Ectodermal cell (in vitro differentiated cells): ENCODE measurements around the gene DPYSL5.

Source experiments
- H3K27ac ChIP-seq: 2 replicates; pipeline ENCODE4 v1.7.0; 2013; ENCODE audit warnings: mild to moderate bottlenecking, low read depth, low read length; ENCODE audit not compliant: insufficient read depth, poor library complexity, severe bottlenecking
- H3K27me3 ChIP-seq: 2 replicates; pipeline ENCODE4 v1.7.0; 2013; ENCODE audit warnings: mild to moderate bottlenecking, low read length; ENCODE audit not compliant: insufficient read depth, control insufficient read depth, poor library complexity, severe bottlenecking
- H3K36me3 ChIP-seq: one replicate; pipeline ENCODE4 v1.7.0; 2013; ENCODE audit warnings: low read length; ENCODE audit not compliant: control insufficient read depth, insufficient read depth
- H3K4me1 ChIP-seq: one replicate; pipeline ENCODE4 v1.7.0; 2013; ENCODE audit warnings: low read length; ENCODE audit not compliant: control insufficient read depth, insufficient read depth
- H3K4me3 ChIP-seq: 2 replicates; pipeline ENCODE4 v1.7.0; 2013; ENCODE audit warnings: low read depth, low read length, control low read depth; ENCODE audit not compliant: insufficient read depth
- H3K9me3 ChIP-seq: 2 replicates; pipeline ENCODE4 v1.7.0; 2013; ENCODE audit warnings: mild to moderate bottlenecking, low read length, moderate library complexity; ENCODE audit not compliant: control insufficient read depth
- WGBS, 2 experiments: methylation state at CpG; one replicate each; pipeline ENCODE4 v1.1.7; 2013; ENCODE audit warnings: missing lambda C conversion rate in 2 of 2; 5-methylcytosine and 5-hydroxymethylcytosine counted together

DPYSL5 gene

DNA sequence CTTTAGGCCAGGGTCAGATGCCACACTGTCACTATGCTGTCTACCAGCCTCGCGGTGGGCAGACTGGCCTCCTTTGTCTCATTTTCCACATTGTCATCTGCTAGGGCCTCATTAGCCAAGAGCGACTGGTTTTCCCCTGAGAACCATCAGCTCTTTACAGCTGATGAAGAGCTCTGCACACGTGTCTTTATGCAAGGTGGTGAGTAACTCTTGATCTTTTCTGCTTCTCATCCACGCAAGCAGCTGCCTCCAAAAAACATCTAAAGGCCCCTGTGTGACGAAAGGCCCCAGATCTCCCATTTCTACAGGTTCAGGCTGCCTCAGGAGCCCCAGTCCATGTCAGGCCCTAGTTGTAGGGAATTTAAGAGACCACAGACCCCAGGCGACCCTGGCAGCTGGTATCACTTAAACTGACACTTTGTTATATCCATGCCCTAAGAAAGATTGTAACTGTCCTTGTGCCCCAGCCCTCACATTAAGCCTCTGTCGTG is 52.9 kb downstream of the DPYSL5 start:
- 80 to 82% methylated on average over 8 of the region's 8 CpGs for WGBS, 2 experiments
- H3K4me1 ChIP-seq: peaks cover 25% of the 10 kb centered on the region
- no peaks in the 10 kb centered on the region for H3K27me3 ChIP-seq
- H3K27ac ChIP-seq: peak overlapping the region; percentile 11
- no peak overlapping the region for H3K4me3 ChIP-seq
- H3K36me3 ChIP-seq: peaks cover 33% of the 10 kb centered on the region
- no peaks in the 10 kb centered on the region for H3K9me3 ChIP-seq

GRCh38 chr2:26901326-26902183 is 53.6 kb downstream of the DPYSL5 start:
- Histone ChIP-seq H3K4me1 (peaks cover 25% of the 10 kb centered on the region), H3K27me3 (no peaks in the 10 kb centered on the region), H3K9me3 (no peaks in the 10 kb centered on the region), H3K4me3 (no peak overlapping the region), H3K27ac (peak overlapping the region; percentile 11), H3K36me3 (peaks cover 37% of the 10 kb centered on the region)
- 26 to 28% methylated on average over 23 of the region's 23 CpGs for WGBS, 2 experiments

DNA sequence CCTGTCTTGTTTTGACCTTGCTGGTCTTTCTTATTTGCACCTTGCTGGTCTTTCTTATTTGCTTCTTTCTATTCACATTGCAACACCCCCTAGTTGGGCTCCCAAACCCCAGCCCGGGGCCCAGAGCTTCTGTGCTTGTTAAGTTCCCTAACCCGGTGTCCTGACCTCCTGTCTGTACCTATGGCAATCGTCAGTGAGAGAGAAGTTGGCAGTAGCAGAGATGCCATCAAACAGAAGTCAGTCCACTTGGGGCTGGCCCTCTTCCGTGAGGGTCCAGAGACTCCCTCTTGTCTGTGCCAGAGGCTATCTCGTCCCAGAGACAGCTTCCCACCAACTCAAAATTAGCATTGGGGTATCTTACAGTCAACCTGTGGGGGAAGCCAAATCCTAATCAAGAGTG is 55.7 kb downstream of the DPYSL5 start:
- H3K4me1 ChIP-seq: peaks cover 25% of the 10 kb centered on the region
- H3K27me3 ChIP-seq: no peaks in the 10 kb centered on the region
- H3K9me3 ChIP-seq: no peaks in the 10 kb centered on the region
- 92 to 94% methylated on average over 5 of the region's 5 CpGs for WGBS, 2 experiments
- H3K36me3 ChIP-seq: peaks cover 42% of the 10 kb centered on the region
- no peak overlapping the region for H3K4me3 ChIP-seq
- H3K27ac ChIP-seq: no peak overlapping the region

GRCh38 chr2:26904839-26905238 is 56.9 kb downstream of the DPYSL5 start:
- H3K36me3 ChIP-seq: peaks cover 44% of the 10 kb centered on the region
- peaks cover 25% of the 10 kb centered on the region for H3K4me1 ChIP-seq
- 94 to 95% methylated on average over 2 of the region's 2 CpGs for WGBS, 2 experiments
- no peak overlapping the region for H3K27ac ChIP-seq
- H3K9me3 ChIP-seq: no peaks in the 10 kb centered on the region
- no peak overlapping the region for H3K4me3 ChIP-seq
- no peaks in the 10 kb centered on the region for H3K27me3 ChIP-seq

GRCh38 chr2:26905341-26906198 is 57.6 kb downstream of the DPYSL5 start:
- no peak overlapping the region for H3K4me3 ChIP-seq
- no peak overlapping the region for H3K27ac ChIP-seq
- WGBS, 2 experiments: 94 to 95% methylated on average over 11 to 12 of the region's 12 CpGs
- H3K9me3 ChIP-seq: no peaks in the 10 kb centered on the region
- peaks cover 50% of the 10 kb centered on the region for H3K36me3 ChIP-seq
- H3K4me1 ChIP-seq: peaks cover 20% of the 10 kb centered on the region
- H3K27me3 ChIP-seq: no peaks in the 10 kb centered on the region

DNA sequence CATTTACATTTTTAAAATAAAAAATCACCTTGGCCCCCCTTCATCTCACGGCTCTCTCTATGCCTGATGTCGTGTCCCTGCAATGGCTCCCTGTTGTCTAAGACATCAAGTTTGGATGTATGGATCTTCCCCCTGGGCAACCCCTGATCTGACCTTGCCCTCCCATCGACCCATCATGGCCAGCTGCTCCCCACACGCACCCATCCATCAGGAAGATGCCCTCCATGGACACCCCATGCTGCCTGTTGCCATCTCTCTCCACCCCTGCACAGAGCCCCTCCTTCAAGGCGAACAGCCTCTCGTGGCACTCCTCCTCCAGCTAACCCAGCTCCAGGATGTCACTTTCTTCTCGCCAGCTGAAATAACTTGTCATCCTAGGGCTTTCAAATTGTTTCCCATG is 59.5 kb downstream of the DPYSL5 start:
- peaks cover 14% of the 10 kb centered on the region for H3K4me1 ChIP-seq
- H3K9me3 ChIP-seq: no peaks in the 10 kb centered on the region
- peaks cover 47% of the 10 kb centered on the region for H3K36me3 ChIP-seq
- WGBS, 2 experiments: 87 to 93% methylated on average over 7 of the region's 7 CpGs
- H3K27me3 ChIP-seq: no peaks in the 10 kb centered on the region
- H3K4me3 ChIP-seq: no peak overlapping the region
- H3K27ac ChIP-seq: no peak overlapping the region

DNA sequence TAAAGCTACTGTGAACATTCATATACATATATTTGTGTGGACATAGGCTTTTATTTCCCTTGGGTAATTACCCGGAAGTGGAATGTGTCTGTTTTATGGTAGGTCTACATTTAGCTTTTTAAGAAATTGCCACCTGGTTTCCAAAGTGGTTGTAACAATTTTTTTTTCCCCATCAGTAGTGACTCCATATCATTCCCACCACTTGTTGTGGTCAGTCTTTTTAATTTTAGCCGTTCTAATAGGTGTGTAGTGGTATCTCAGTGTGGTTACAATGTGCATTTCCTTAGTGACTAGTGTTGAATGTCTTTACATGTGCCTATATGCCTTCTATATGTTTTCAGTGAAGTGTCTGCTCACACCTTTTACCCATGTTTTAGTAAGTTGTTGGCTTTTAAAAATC is 62.2 kb downstream of the DPYSL5 start:
- H3K27me3 ChIP-seq: no peaks in the 10 kb centered on the region
- H3K9me3 ChIP-seq: no peaks in the 10 kb centered on the region
- H3K36me3 ChIP-seq: peaks cover 33% of the 10 kb centered on the region
- WGBS, 2 experiments: 90 to 96% methylated on average over 1 to 2 of the region's 2 CpGs
- no peak overlapping the region for H3K27ac ChIP-seq
- H3K4me1 ChIP-seq: peaks cover 36% of the 10 kb centered on the region
- H3K4me3 ChIP-seq: no peak overlapping the region

DNA sequence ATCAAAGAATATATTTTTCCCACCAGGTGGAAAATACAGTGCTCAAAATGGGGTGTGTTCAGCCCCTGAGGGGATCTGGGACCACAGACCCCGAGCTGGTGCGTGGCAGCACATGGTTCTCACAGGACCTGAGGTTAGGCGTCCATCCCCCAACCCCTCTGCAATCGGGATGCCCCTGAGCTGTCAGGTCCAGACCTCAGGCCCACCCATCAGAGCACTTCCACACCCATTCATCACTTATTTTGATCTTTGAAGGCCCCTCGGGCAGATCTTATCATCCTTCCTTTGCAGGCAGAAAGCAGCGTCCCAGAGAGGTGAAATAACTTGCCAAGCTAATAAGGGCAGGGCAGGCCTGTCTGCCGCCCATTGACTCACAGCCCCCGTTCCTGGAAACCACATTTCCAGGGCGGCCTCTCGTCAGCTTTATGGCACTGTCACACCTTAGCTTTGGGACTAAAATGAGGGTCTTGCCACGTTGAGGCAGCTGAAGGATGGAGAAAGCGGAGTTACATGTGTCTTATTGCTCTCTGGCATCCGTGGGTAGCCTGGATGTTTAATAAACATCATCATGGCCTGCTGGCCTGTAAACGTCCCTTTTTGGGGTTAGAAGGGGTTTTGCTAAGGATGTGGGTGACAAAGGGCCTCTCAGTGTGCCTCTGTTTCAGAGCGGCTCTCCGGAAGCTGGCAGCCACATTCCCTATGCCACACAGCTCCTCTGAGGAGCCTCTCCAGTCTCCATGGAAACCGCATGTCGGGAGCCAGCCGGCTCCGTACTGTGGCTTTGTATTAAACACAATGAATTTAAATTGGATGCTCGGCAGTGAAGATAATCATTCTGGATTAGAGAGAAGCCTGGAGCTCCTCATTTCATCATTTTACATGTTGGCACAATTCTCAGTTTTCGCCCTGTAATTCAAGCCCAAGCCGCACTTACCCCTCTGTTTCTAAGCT is 64.3 kb downstream of the DPYSL5 start:
- Histone ChIP-seq H3K4me1 (peaks cover 52% of the 10 kb centered on the region), H3K36me3 (peaks cover 26% of the 10 kb centered on the region), H3K9me3 (no peaks in the 10 kb centered on the region), H3K27ac (peak overlapping the region; percentile 97), H3K4me3 (peak overlapping the region; percentile 19), H3K27me3 (no peaks in the 10 kb centered on the region)
- WGBS, 2 experiments: 28 to 30% methylated on average over 23 of the region's 23 CpGs

GRCh38 chr2:26913606-26913998 is 65.7 kb downstream of the DPYSL5 start:
- Histone ChIP-seq H3K4me3 (no peak overlapping the region), H3K4me1 (peaks cover 52% of the 10 kb centered on the region)
- 72 to 73% methylated on average over 2 of the region's 2 CpGs for WGBS, 2 experiments

More at GRCh38 chr2:26913606-26913998, 65.7 kb downstream of the DPYSL5 start:
- peaks cover 21% of the 10 kb centered on the region for H3K36me3 ChIP-seq
- H3K27me3 ChIP-seq: no peaks in the 10 kb centered on the region
- peak overlapping the region; percentile 97 for H3K27ac ChIP-seq
- H3K9me3 ChIP-seq: no peaks in the 10 kb centered on the region
